Renal pelvis (tissue), 12 donors: Measurements from ENCODE around the gene PPP1R10. TPM values are rescaled to one million over a fixed set of nuclear protein-coding genes. Genes with fewer than 3 reads are reported as not detected.
A peak's percentile ranks its signal among the peaks of the same experiment; 100 is the strongest.
"Not testable (repeated sequence)": the region's sequence is repeated elsewhere in the genome, so short reads cannot be mapped to it uniquely, and the experiment has no call there.

Experiments used
- DNase-seq: peaks from one replicate; pipeline ENCODE4 v3.0.0-alpha.2; 2013
- long read RNA-seq, 16 experiments: transcript quantifications; one replicate each; lab custom pipeline, GENCODE V29; 2026
- polyA plus RNA-seq, 3 donors: library from polyadenylated mRNA; unstranded; fragments of 120-200 nt; gene quantifications; one replicate each; pipeline ENCODE4 v1.2.1, GENCODE V29; 2013; ENCODE audit not compliant: insufficient read length in 3 of 3

The PPP1R10 gene
- 10 to 100 TPM; 53.5 to 62.5 (median 55.6) TPM for polyA plus RNA-seq
- long read RNA-seq, donor 1, partial matches to known transcripts = 5 of 6 reads
- long read RNA-seq, donor 1, other reads (novel, unspliced or antisense) = 0 of 6 reads
- long read RNA-seq, donor 2, full-length matches to known transcripts = 2 of 7 reads
- long read RNA-seq, donor 2, partial matches to known transcripts = 5 of 7 reads
- long read RNA-seq, donor 2, other reads (novel, unspliced or antisense) = 0 of 7 reads
- long read RNA-seq, donor 3, full-length matches to known transcripts = 1 of 139 reads
- long read RNA-seq, donor 3, partial matches to known transcripts = 86 of 139 reads
- long read RNA-seq, donor 3, other reads (novel, unspliced or antisense) = 52 of 139 reads
- long read RNA-seq, donor 4, full-length matches to known transcripts = 3 of 9 reads
- long read RNA-seq, donor 4, partial matches to known transcripts = 6 of 9 reads
- long read RNA-seq, donor 4, other reads (novel, unspliced or antisense) = 0 of 9 reads
- long read RNA-seq, donor 5, partial matches to known transcripts = 6 of 7 reads
- long read RNA-seq, donor 5, other reads (novel, unspliced or antisense) = 0 of 7 reads
- long read RNA-seq, donor 6, full-length matches to known transcripts = 1 of 332 reads
- long read RNA-seq, donor 6, partial matches to known transcripts = 265 of 332 reads
- long read RNA-seq, donor 6, other reads (novel, unspliced or antisense) = 66 of 332 reads
- long read RNA-seq, donor 7, full-length matches to known transcripts = 2 of 286 reads
- long read RNA-seq, donor 7, partial matches to known transcripts = 223 of 286 reads
- long read RNA-seq, donor 7, other reads (novel, unspliced or antisense) = 61 of 286 reads
- long read RNA-seq, donor 8, partial matches to known transcripts = 12 of 33 reads
- long read RNA-seq, donor 8, other reads (novel, unspliced or antisense) = 21 of 33 reads
- long read RNA-seq, donor 9, full-length matches to known transcripts = 4 of 288 reads
- long read RNA-seq, donor 9, partial matches to known transcripts = 205 of 288 reads
- long read RNA-seq, donor 9, other reads (novel, unspliced or antisense) = 79 of 288 reads
- long read RNA-seq, donor 10, full-length matches to known transcripts = 2 of 43 reads
- long read RNA-seq, donor 10, partial matches to known transcripts = 41 of 43 reads
- long read RNA-seq, donor 10, other reads (novel, unspliced or antisense) = 0 of 43 reads
- long read RNA-seq, donor 11, partial matches to known transcripts = 55 of 62 reads
- long read RNA-seq, donor 11, other reads (novel, unspliced or antisense) = 7 of 62 reads
- long read RNA-seq, donor 12, full-length matches to known transcripts = 7 of 19 reads
- long read RNA-seq, donor 12, partial matches to known transcripts = 12 of 19 reads
- long read RNA-seq, donor 12, other reads (novel, unspliced or antisense) = 0 of 19 reads
- long read RNA-seq, donor 13, partial matches to known transcripts = 0 of 1 reads
- long read RNA-seq, donor 13, other reads (novel, unspliced or antisense) = 0 of 1 reads
- long read RNA-seq, donor 14, partial matches to known transcripts = 50 of 52 reads
- long read RNA-seq, donor 14, other reads (novel, unspliced or antisense) = 0 of 52 reads
- long read RNA-seq, donor 15, full-length matches to known transcripts = 1 of 166 reads
- long read RNA-seq, donor 15, partial matches to known transcripts = 160 of 166 reads
- long read RNA-seq, donor 15, other reads (novel, unspliced or antisense) = 5 of 166 reads
- long read RNA-seq, donor 16, full-length matches to known transcripts = 3 of 21 reads
- long read RNA-seq, donor 16, partial matches to known transcripts = 18 of 21 reads
- long read RNA-seq, donor 16, other reads (novel, unspliced or antisense) = 0 of 21 reads

- peak; percentile 100 for DNase-seq
These were observed at the start of gene PPP1R10 for GRCh38 chr6:30616811-30617564. TSS of gene PPP1R10 (minus strand) at chr6:30617243. CDS start at chr6:30609944, 7,299 bp downstream.

- DNase-seq = not testable (repeated sequence)
These were observed 49.3 kb upstream of the PPP1R10 start for GRCh38 chr6:30666300-30666699.

- no peak for DNase-seq
These were observed 48.1 kb upstream of the PPP1R10 start for GRCh38 chr6:30664994-30665767.

- not testable (repeated sequence) for DNase-seq
These were observed 40.9 kb upstream of the PPP1R10 start for GRCh38 chr6:30657922-30658321.

GRCh38 chr6:30657454-30657853 lies 40.4 kb upstream of the PPP1R10 start:
- DNase-seq = peak; percentile 62

GRCh38 chr6:30656513-30656912 lies 39.5 kb upstream of the PPP1R10 start:
- DNase-seq = no peak

- DNase-seq = no peak
These were observed 38.7 kb upstream of the PPP1R10 start for GRCh38 chr6:30655743-30656094.

- DNase-seq = no peak
These were observed 38.0 kb upstream of the PPP1R10 start for GRCh38 chr6:30654798-30655742.

- DNase-seq = no peak
These were observed 34.1 kb upstream of the PPP1R10 start for GRCh38 chr6:30651143-30651542.

GRCh38 chr6:30647242-30648116 lies 30.4 kb upstream of the PPP1R10 start:
- peak; percentile 61 for DNase-seq

GRCh38 chr6:30646450-30647241 lies 29.6 kb upstream of the PPP1R10 start, which contains the start of gene C6orf136:
TSS of gene C6orf136 (plus strand) at chr6:30647133. CDS start at chr6:30647232, 99 bp downstream.
- DNase-seq = peak; percentile 89

GRCh38 chr6:30645989-30646388 lies 28.9 kb upstream of the PPP1R10 start:
- no peak for DNase-seq

GRCh38 chr6:30644769-30645168 lies 27.7 kb upstream of the PPP1R10 start:
- no peak for DNase-seq

- no peak for DNase-seq
These were observed 26.6 kb upstream of the PPP1R10 start for GRCh38 chr6:30643656-30644055.

GRCh38 chr6:30641048-30641447 lies 24.0 kb upstream of the PPP1R10 start:
- DNase-seq = no peak

- DNase-seq = no peak
These were observed 23.4 kb upstream of the PPP1R10 start for GRCh38 chr6:30640481-30640880.
